Measurements from ENCODE around the gene OLFML1. TPM values are rescaled to one million over a fixed set of nuclear protein-coding genes. Genes with fewer than 3 reads are reported as not detected.

OLFML1 gene
- total RNA-seq (10 to 100 TPM; 28.8 to 44.2 TPM), polyA plus RNA-seq (ENCODE audit: insufficient read length in 6 of 6) (10 to 100 TPM; 42.0 to 63.4 (median 47.8) TPM)
- long read RNA-seq, donor 1, transcript OLFML1-202 (2 exons, 1,318 nt): minor isoform, 7 of 49 reads
- long read RNA-seq, donor 1, transcript OLFML1-201 (3 exons, 2,792 nt): major isoform, 14 of 49 reads
- long read RNA-seq, donor 1, partial matches to known transcripts: 24 of 49 reads
- long read RNA-seq, donor 1, other reads (novel, unspliced or antisense): 0 of 49 reads
- long read RNA-seq, donor 2, transcript OLFML1-201 (3 exons, 2,792 nt): major isoform, 17 of 43 reads
- long read RNA-seq, donor 2, transcript OLFML1-204 (4 exons, 1,620 nt): minor isoform, 8 of 43 reads
- long read RNA-seq, donor 2, partial matches to known transcripts: 14 of 43 reads
- long read RNA-seq, donor 2, other reads (novel, unspliced or antisense): 0 of 43 reads
- long read RNA-seq, donor 3, transcript OLFML1-201 (3 exons, 2,792 nt): major isoform, 13 of 22 reads
- long read RNA-seq, donor 3, transcript OLFML1-204 (4 exons, 1,620 nt): minor isoform, 6 of 22 reads
- long read RNA-seq, donor 3, partial matches to known transcripts: 0 of 22 reads
- long read RNA-seq, donor 3, other reads (novel, unspliced or antisense): 0 of 22 reads
- long read RNA-seq, donor 4, partial matches to known transcripts: 3 of 13 reads
- long read RNA-seq, donor 4, other reads (novel, unspliced or antisense): 2 of 13 reads
- long read RNA-seq, donor 5, transcript OLFML1-204 (4 exons, 1,620 nt): minor isoform, 5 of 36 reads
- long read RNA-seq, donor 5, transcript OLFML1-201 (3 exons, 2,792 nt): major isoform, 15 of 36 reads
- long read RNA-seq, donor 5, partial matches to known transcripts: 14 of 36 reads
- long read RNA-seq, donor 5, other reads (novel, unspliced or antisense): 0 of 36 reads
- long read RNA-seq, donor 6, transcript OLFML1-201 (3 exons, 2,792 nt): major isoform, 15 of 32 reads
- long read RNA-seq, donor 6, transcript OLFML1-202 (2 exons, 1,318 nt): minor isoform, 6 of 32 reads
- long read RNA-seq, donor 6, transcript OLFML1-204 (4 exons, 1,620 nt): minor isoform, 5 of 32 reads
- long read RNA-seq, donor 6, partial matches to known transcripts: 6 of 32 reads
- long read RNA-seq, donor 6, other reads (novel, unspliced or antisense): 0 of 32 reads
- long read RNA-seq, donor 7, partial matches to known transcripts: 0 of 5 reads
- long read RNA-seq, donor 7, other reads (novel, unspliced or antisense): 0 of 5 reads
- long read RNA-seq, donor 8, transcript OLFML1-201 (3 exons, 2,792 nt): major isoform, 9 of 31 reads
- long read RNA-seq, donor 8, transcript OLFML1-204 (4 exons, 1,620 nt): minor isoform, 8 of 31 reads
- long read RNA-seq, donor 8, partial matches to known transcripts: 10 of 31 reads
- long read RNA-seq, donor 8, other reads (novel, unspliced or antisense): 0 of 31 reads
- long read RNA-seq, donor 9: 0 reads
- long read RNA-seq, donor 10, partial matches to known transcripts: 0 of 6 reads
- long read RNA-seq, donor 10, other reads (novel, unspliced or antisense): 2 of 6 reads
- long read RNA-seq, donor 11, partial matches to known transcripts: 0 of 4 reads
- long read RNA-seq, donor 11, other reads (novel, unspliced or antisense): 0 of 4 reads
- long read RNA-seq, donor 12, partial matches to known transcripts: 20 of 30 reads
- long read RNA-seq, donor 12, other reads (novel, unspliced or antisense): 0 of 30 reads

GRCh38 chr11:7485186-7486097 lies at the start of gene OLFML1:
Gene OLFML1, plus strand, starts transcription at chr11:7485506. Its CDS starts 370 bp downstream, at chr11:7485876.
- Histone ChIP-seq H3K27me3 (peaks cover 0 to 8% of the 10 kb centered on the region in 2 donors), H3K9me3 (no peaks in the 10 kb centered on the region), H3K27ac (peak within 1 kb of the TSS; percentile 23 to 54), H3K4me3 (peak within 1 kb of the TSS; percentile 34 to 35), H3K36me3 (no peaks in the 10 kb centered on the region), H3K4me1 (peaks cover 0 to 4% of the 10 kb centered on the region in 2 donors)
- ATAC-seq: peak; percentile 54
- intact Hi-C loops (cut with DNase I): no loop called here
- no peak for TF ChIP-seq CTCF (IDR thresholded peaks at IDR 0.05)
- DNase-seq: peak in 2 of 4 donors; percentile 75 to 81

- Histone ChIP-seq H3K27ac (peak overlapping the region in 1 of 2 donors; percentile 33), H3K4me1 (peaks cover 0 to 24% of the 10 kb centered on the region in 2 donors), H3K4me3 (no peak overlapping the region), H3K9me3 (no peaks in the 10 kb centered on the region), H3K36me3 (no peaks in the 10 kb centered on the region), H3K27me3 (peaks cover 0 to 11% of the 10 kb centered on the region in 2 donors)
- no peak for TF ChIP-seq CTCF (IDR thresholded peaks at IDR 0.05)
- ATAC-seq (no peak), DNase-seq (no peak)
- intact Hi-C loops (cut with DNase I): no loop called here
Measured at GRCh38 chr11:7436146-7436545, 49.2 kb upstream of the OLFML1 start.

- H3K4me1 ChIP-seq: peaks cover 0 to 24% of the 10 kb centered on the region in 2 donors
- intact Hi-C loops (cut with DNase I): no loop called here
- H3K36me3 ChIP-seq: no peaks in the 10 kb centered on the region
- peak; percentile 73 for ATAC-seq
- no peak for TF ChIP-seq CTCF (IDR thresholded peaks at IDR 0.05)
- peaks cover 0 to 11% of the 10 kb centered on the region in 2 donors for H3K27me3 ChIP-seq
- H3K9me3 ChIP-seq: no peaks in the 10 kb centered on the region
- H3K27ac ChIP-seq: peak overlapping the region in 1 of 2 donors; percentile 33
- no peak overlapping the region for H3K4me3 ChIP-seq
- DNase-seq: peak in 1 of 4 donors; percentile 46
Measured at GRCh38 chr11:7436657-7437056, 48.6 kb upstream of the OLFML1 start.

DNA sequence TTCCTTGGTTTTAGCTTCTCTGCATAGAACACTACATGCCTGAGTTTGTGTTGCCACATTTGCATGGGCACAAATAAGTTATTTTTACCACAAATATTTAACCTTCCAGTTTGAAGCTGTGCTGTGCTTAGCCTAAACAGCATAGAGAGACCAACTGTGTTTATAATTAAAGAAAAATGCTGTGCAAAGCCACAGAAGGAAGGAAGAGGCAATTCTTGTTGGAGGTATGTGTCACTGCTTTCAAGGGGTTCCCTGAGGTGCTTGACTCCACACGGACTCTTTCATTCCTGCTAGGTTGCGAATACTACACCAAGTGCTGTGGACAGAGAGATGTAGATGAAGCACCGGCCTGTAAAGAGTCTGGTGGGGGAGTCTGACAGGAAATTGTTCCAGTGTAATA lies 47.6 kb upstream of the OLFML1 start:
- DNase-seq (no peak), ATAC-seq (no peak)
- Histone ChIP-seq H3K27me3 (peaks cover 0 to 11% of the 10 kb centered on the region in 2 donors), H3K27ac (no peak overlapping the region), H3K36me3 (no peaks in the 10 kb centered on the region), H3K9me3 (no peaks in the 10 kb centered on the region), H3K4me3 (no peak overlapping the region), H3K4me1 (peaks cover 0 to 24% of the 10 kb centered on the region in 2 donors)
- intact Hi-C loops (cut with DNase I): no loop called here
- TF ChIP-seq CTCF (IDR thresholded peaks at IDR 0.05): no peak

All from left lung (tissue), 14 donors.